Measurements from ENCODE around the gene NUAK1.

Gene NUAK1

DNA sequence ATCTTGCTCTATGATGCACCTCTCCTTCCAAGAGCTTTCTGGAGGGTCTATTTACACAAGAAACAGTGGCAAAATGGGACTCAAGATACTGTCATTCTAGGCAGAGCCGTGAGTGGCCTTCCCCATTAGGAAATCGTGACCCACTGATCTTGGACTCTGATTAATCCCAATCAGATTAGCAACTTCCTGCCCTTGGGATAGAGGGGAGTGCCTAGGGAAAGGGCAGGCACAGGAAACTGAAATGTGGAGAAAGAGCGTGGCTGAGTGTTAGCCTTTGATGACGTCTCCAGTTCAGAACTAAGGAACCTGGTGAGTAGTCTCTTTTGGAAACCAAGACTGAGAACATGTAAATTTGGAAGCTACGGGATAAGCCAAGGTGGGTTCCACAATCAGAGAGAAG is 76.1 kb downstream of the NUAK1 start:
- Histone ChIP-seq H3K79me2 (ENCODE audit: low read length) (no peaks in the 10 kb centered on the region), H3K9me3 (ENCODE audit: insufficient read depth, low read length) (no peaks in the 10 kb centered on the region), H3K27me3 (ENCODE audit: low read depth, low read length) (no peaks in the 10 kb centered on the region), H3K36me3 (replicated peaks; ENCODE audit: low read depth, low read length) (no peaks in the 10 kb centered on the region), H2AFZ (ENCODE audit: low read depth, low read length) (no peak overlapping the region), H3K4me2 (ENCODE audit: low read length) (no peak overlapping the region), H4K20me1 (ENCODE audit: insufficient read depth, low read length) (no peaks in the 10 kb centered on the region), H3K9ac (ENCODE audit: low read length) (no peak overlapping the region), H3K27ac (ENCODE audit: low read length) (no peak overlapping the region), H3K4me3 (ENCODE audit: low read length) (no peak overlapping the region), H3K4me1 (ENCODE audit: low read length) (no peaks in the 10 kb centered on the region)
- TF ChIP-seq, protein P1, sequence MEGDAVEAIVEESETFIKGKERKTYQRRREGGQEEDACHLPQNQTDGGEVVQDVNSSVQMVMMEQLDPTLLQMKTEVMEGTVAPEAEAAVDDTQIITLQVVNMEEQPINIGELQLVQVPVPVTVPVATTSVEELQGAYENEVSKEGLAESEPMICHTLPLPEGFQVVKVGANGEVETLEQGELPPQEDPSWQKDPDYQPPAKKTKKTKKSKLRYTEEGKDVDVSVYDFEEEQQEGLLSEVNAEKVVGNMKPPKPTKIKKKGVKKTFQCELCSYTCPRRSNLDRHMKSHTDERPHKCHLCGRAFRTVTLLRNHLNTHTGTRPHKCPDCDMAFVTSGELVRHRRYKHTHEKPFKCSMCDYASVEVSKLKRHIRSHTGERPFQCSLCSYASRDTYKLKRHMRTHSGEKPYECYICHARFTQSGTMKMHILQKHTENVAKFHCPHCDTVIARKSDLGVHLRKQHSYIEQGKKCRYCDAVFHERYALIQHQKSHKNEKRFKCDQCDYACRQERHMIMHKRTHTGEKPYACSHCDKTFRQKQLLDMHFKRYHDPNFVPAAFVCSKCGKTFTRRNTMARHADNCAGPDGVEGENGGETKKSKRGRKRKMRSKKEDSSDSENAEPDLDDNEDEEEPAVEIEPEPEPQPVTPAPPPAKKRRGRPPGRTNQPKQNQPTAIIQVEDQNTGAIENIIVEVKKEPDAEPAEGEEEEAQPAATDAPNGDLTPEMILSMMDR (IDR thresholded peaks at IDR 0.05; ENCODE audit: low read depth, low read length), result no peak
- TF ChIP-seq EZH2phosphoT487 (IDR thresholded peaks at IDR 0.05; ENCODE audit: low read depth), result no peak

GRCh38 chr12:106058256-106059182 is 80.2 kb downstream of the NUAK1 start:
- no peak overlapping the region for H2AFZ ChIP-seq (ENCODE audit: low read depth, low read length)
- H3K4me1 ChIP-seq (ENCODE audit: low read length), result peaks cover 5% of the 10 kb centered on the region
- TF ChIP-seq, protein P1 (IDR thresholded peaks at IDR 0.05; ENCODE audit: low read depth, low read length), result no peak
- TF ChIP-seq EZH2phosphoT487 (IDR thresholded peaks at IDR 0.05; ENCODE audit: low read depth), result no peak
- H3K9ac ChIP-seq (ENCODE audit: low read length), result no peak overlapping the region
- H3K79me2 ChIP-seq (ENCODE audit: low read length), result no peaks in the 10 kb centered on the region
- no peak overlapping the region for H3K27ac ChIP-seq (ENCODE audit: low read length)
- H3K36me3 ChIP-seq (replicated peaks; ENCODE audit: low read depth, low read length), result no peaks in the 10 kb centered on the region
- H3K27me3 ChIP-seq (ENCODE audit: low read depth, low read length), result no peaks in the 10 kb centered on the region
- H3K4me2 ChIP-seq (ENCODE audit: low read length), result no peak overlapping the region
- H4K20me1 ChIP-seq (ENCODE audit: insufficient read depth, low read length), result no peaks in the 10 kb centered on the region
- H3K4me3 ChIP-seq (ENCODE audit: low read length), result no peak overlapping the region
- H3K9me3 ChIP-seq (ENCODE audit: insufficient read depth, low read length), result peaks cover 13% of the 10 kb centered on the region; the same call in 1 of the 2 replicates

DNA sequence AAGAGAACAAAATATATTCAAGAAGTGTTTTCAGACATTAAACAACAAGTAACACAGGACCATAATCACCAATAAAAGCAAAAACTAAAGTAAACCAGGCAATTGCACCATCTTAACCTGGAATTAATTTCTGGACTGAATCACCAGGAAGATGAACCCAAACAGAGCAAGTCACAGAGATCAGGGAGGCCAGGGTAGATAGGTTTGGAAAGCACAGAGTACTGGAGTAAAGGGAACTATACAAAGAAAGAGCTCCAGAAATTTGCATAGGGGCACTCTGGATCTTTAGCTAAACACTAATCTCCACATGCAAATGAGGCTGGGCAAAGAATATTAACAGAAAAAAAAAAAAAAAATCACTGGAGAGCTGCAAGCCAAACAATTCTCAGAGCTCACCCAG is 84.7 kb downstream of the NUAK1 start:
- Histone ChIP-seq H3K9ac (ENCODE audit: low read length) (no peak overlapping the region), H4K20me1 (ENCODE audit: insufficient read depth, low read length) (no peaks in the 10 kb centered on the region), H3K27me3 (ENCODE audit: low read depth, low read length) (peaks cover 16% of the 10 kb centered on the region; the same call in 1 of the 2 replicates), H3K4me1 (ENCODE audit: low read length) (peaks cover 5% of the 10 kb centered on the region), H3K27ac (ENCODE audit: low read length) (no peak overlapping the region), H3K9me3 (ENCODE audit: insufficient read depth, low read length) (peaks cover 13% of the 10 kb centered on the region; the same call in 1 of the 2 replicates), H3K36me3 (replicated peaks; ENCODE audit: low read depth, low read length) (no peaks in the 10 kb centered on the region), H3K4me2 (ENCODE audit: low read length) (no peak overlapping the region), H3K4me3 (ENCODE audit: low read length) (no peak overlapping the region), H3K79me2 (ENCODE audit: low read length) (no peaks in the 10 kb centered on the region), H2AFZ (ENCODE audit: low read depth, low read length) (no peak overlapping the region)
- TF ChIP-seq, protein P1 (IDR thresholded peaks at IDR 0.05; ENCODE audit: low read depth, low read length), result no peak
- TF ChIP-seq EZH2phosphoT487 (IDR thresholded peaks at IDR 0.05; ENCODE audit: low read depth), result no peak

DNA sequence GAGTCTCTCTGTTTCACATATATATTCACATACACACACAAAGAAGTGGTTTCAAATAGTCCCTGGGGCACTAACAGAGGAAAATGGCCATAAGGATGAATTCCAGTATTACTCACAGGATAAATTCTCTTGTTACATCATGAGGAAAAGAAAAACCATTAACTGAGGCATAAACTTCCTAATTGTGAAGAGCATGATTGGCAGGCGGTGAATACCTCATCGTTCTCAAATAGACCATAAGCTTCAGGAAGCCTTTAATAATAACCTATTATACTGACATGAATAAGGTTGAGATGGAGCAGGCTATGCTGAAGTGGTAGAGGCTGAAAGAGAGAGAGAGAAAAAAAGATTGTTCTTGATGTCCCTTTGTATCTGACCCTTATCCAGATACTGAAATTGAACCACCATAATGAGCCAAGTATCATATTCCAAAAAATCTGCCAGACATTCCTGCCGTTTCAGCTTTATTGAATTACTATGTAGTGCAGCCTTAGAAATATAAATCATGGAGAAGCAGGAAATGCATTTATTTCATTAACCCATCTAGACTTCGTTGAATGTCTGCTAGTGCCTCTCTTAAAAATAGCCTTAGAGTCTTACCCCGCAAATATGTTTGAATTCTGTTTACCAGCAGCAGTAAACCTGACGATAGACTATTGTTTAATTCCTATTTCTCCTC is 86.8 kb downstream of the NUAK1 start:
- H3K27me3 ChIP-seq (ENCODE audit: low read depth, low read length), result peaks cover 19% of the 10 kb centered on the region; the same call in 1 of the 2 replicates
- no peaks in the 10 kb centered on the region for H4K20me1 ChIP-seq (ENCODE audit: insufficient read depth, low read length)
- no peak overlapping the region for H3K9ac ChIP-seq (ENCODE audit: low read length)
- no peak overlapping the region for H3K4me2 ChIP-seq (ENCODE audit: low read length)
- H3K36me3 ChIP-seq (replicated peaks; ENCODE audit: low read depth, low read length), result no peaks in the 10 kb centered on the region
- no peak for TF ChIP-seq EZH2phosphoT487 (IDR thresholded peaks at IDR 0.05; ENCODE audit: low read depth)
- TF ChIP-seq, protein P1 (IDR thresholded peaks at IDR 0.05; ENCODE audit: low read depth, low read length), result no peak
- H2AFZ ChIP-seq (ENCODE audit: low read depth, low read length), result no peak overlapping the region
- no peak overlapping the region for H3K27ac ChIP-seq (ENCODE audit: low read length)
- no peaks in the 10 kb centered on the region for H3K79me2 ChIP-seq (ENCODE audit: low read length)
- H3K9me3 ChIP-seq (ENCODE audit: insufficient read depth, low read length), result peaks cover 13% of the 10 kb centered on the region; the same call in 1 of the 2 replicates
- no peak overlapping the region for H3K4me3 ChIP-seq (ENCODE audit: low read length)
- peaks cover 9% of the 10 kb centered on the region for H3K4me1 ChIP-seq (ENCODE audit: low read length)

Data from OCI-LY3 (cell line).